Parietal lobe (tissue), 1 donor: ENCODE results near the gene IL12RB1. TPM values are rescaled to one million over a fixed set of nuclear protein-coding genes. Genes with fewer than 3 reads are reported as not detected.

Experiments used
- total RNA-seq: library from RNA; depleted of rRNA; stranded (reverse); fragments of >200 nt; gene quantifications from one replicate; pipeline ENCODE4 v1.2.3, GENCODE V29; 2014

Gene IL12RB1
- not detected for total RNA-seq

GRCh38 chr19:18086590-18087138 lies at the start of gene IL12RB1:
Gene IL12RB1, minus strand, starts transcription at chr19:18086934. Its CDS starts 111 bp downstream, at chr19:18086823.

GRCh38 chr19:18097217-18097992 lies 10.7 kb upstream of the IL12RB1 start, which contains the start of gene MAST3:
Gene MAST3, plus strand, starts transcription at chr19:18097778. Its CDS starts 15 bp downstream, at chr19:18097793.

Other genes with a start within 250 kb of the IL12RB1 start
- 0.94 TPM for gene JAK3, start 239.0 kb downstream of the IL12RB1 start, total RNA-seq
- gene RPL18A, start 227.0 kb downstream of the IL12RB1 start, total RNA-seq = 624 TPM
- gene SLC5A5, start 215.0 kb downstream of the IL12RB1 start, total RNA-seq = not detected
- gene CCDC124, start 153.9 kb downstream of the IL12RB1 start, total RNA-seq = 22.8 TPM
- gene KCNN1, start 119.8 kb downstream of the IL12RB1 start, total RNA-seq = 37.6 TPM
- gene ARRDC2, start 78.8 kb downstream of the IL12RB1 start, total RNA-seq = 1.9 TPM
- gene MAST3, start 10.8 kb upstream of the IL12RB1 start, total RNA-seq = 6.9 TPM
- gene PIK3R2, start 66.2 kb upstream of the IL12RB1 start, total RNA-seq = 60.7 TPM
- gene IFI30, start 86.9 kb upstream of the IL12RB1 start, total RNA-seq = not detected
- 3.1 TPM for gene MPV17L2, start 106.3 kb upstream of the IL12RB1 start, total RNA-seq
- 75.4 TPM for gene RAB3A, start 117.1 kb upstream of the IL12RB1 start, total RNA-seq
- 3.1 TPM for gene PDE4C, start 139.5 kb upstream of the IL12RB1 start, total RNA-seq
- gene IQCN, start 187.5 kb upstream of the IL12RB1 start, total RNA-seq = 2.5 TPM
- gene JUND, start 194.7 kb upstream of the IL12RB1 start, total RNA-seq = 90.8 TPM
- gene LSM4, start 236.1 kb upstream of the IL12RB1 start, total RNA-seq = 53.5 TPM